Measurements from ENCODE around the gene BMP2K. TPM values are rescaled to one million over a fixed set of nuclear protein-coding genes. Genes with fewer than 3 reads are reported as not detected.
A peak's percentile ranks its signal among the peaks of the same experiment; 100 is the strongest.

The BMP2K gene
- total RNA-seq, 2 experiments from 2014 or later, result 43.4 to 61.1 TPM

- intact Hi-C loops (cut with micrococcal nuclease; ENCODE audit: unreplicated experiment), result no loop called here
- Histone ChIP-seq H3K36me3 (ENCODE audit: insufficient read depth, low read length) (no peaks in the 10 kb centered on the region; the same call in 1 of the 2 replicates), H3K4me2 (ENCODE audit: low read length) (peak overlapping the region; percentile 30), H2AFZ (ENCODE audit: low read length) (peak overlapping the region; percentile 56; the same call in 1 of the 2 replicates), H3K27ac (ENCODE audit: low read depth, low read length, poor library complexity, severe bottlenecking) (no peak overlapping the region), H3K4me3 (ENCODE audit: low read depth, low read length, poor library complexity, severe bottlenecking) (no peak overlapping the region), H3K4me1 (ENCODE audit: insufficient read depth, low read length, poor library complexity, severe bottlenecking) (peaks cover 43% of the 10 kb centered on the region), H4K20me1 (ENCODE audit: insufficient read depth, low read length) (no peaks in the 10 kb centered on the region), H3K79me2 (ENCODE audit: insufficient read depth, low read depth, low read length) (no peaks in the 10 kb centered on the region), H3K9me2 (ENCODE audit: insufficient read depth, low read length) (no peaks in the 10 kb centered on the region), H3K9me3 (ENCODE audit: low read length) (no peaks in the 10 kb centered on the region; the same call in 1 of the 2 replicates)
- ChIA-PET CTCF (ENCODE audit: unreplicated experiment) (no interaction called here), POLR2A (interaction anchor here (0.7 to 3.9 kb wide), 5 partner anchors 11 to 98 kb away, joined by 3 to 24 read pairs (median 3); no protein-coding TSS in a partner anchor)
- TF ChIP-seq CTCF (conservative IDR thresholded peaks at IDR 0.05; ENCODE audit: low read length) (no peak), EZH2phosphoT487 (IDR thresholded peaks at IDR 0.05; ENCODE audit: borderline replicate concordance, low read depth, low read length) (no peak)
- no TSS peak for BruUV-seq (replicated peaks)
- DNase-seq (ENCODE audit: low spot score), result no peak
Measured at GRCh38 chr4:78756776-78757175, 19.4 kb upstream of the BMP2K start.

- Histone ChIP-seq H3K4me2 (ENCODE audit: low read length) (no peak overlapping the region), H3K9me2 (ENCODE audit: insufficient read depth, low read length) (no peaks in the 10 kb centered on the region), H3K4me1 (ENCODE audit: insufficient read depth, low read length, poor library complexity, severe bottlenecking) (peaks cover 35% of the 10 kb centered on the region), H2AFZ (ENCODE audit: low read length) (peak overlapping the region; percentile 56; the same call in 1 of the 2 replicates), H3K79me2 (ENCODE audit: insufficient read depth, low read depth, low read length) (no peaks in the 10 kb centered on the region), H3K9me3 (ENCODE audit: low read length) (no peaks in the 10 kb centered on the region; the same call in 1 of the 2 replicates), H3K36me3 (ENCODE audit: insufficient read depth, low read length) (no peaks in the 10 kb centered on the region; the same call in 1 of the 2 replicates), H3K4me3 (ENCODE audit: low read depth, low read length, poor library complexity, severe bottlenecking) (no peak overlapping the region), H4K20me1 (ENCODE audit: insufficient read depth, low read length) (no peaks in the 10 kb centered on the region), H3K27ac (ENCODE audit: low read depth, low read length, poor library complexity, severe bottlenecking) (no peak overlapping the region)
- POLR2A ChIA-PET, result interaction anchor here (1.0 to 3.9 kb wide), 2 partner anchors 10 to 60 kb away, joined by 3 to 24 read pairs; no protein-coding TSS in a partner anchor
- intact Hi-C loops (cut with micrococcal nuclease; ENCODE audit: unreplicated experiment), result no loop called here
- BruUV-seq (replicated peaks), result no TSS peak
- DNase-seq (ENCODE audit: low spot score), result no peak
- no peak for TF ChIP-seq EZH2phosphoT487 (IDR thresholded peaks at IDR 0.05; ENCODE audit: borderline replicate concordance, low read depth, low read length)
- TF ChIP-seq CTCF (conservative IDR thresholded peaks at IDR 0.05; ENCODE audit: low read length), result no peak
- CTCF ChIA-PET (ENCODE audit: unreplicated experiment), result no interaction called here
Measured at GRCh38 chr4:78757574-78757973, 18.6 kb upstream of the BMP2K start.

DNA sequence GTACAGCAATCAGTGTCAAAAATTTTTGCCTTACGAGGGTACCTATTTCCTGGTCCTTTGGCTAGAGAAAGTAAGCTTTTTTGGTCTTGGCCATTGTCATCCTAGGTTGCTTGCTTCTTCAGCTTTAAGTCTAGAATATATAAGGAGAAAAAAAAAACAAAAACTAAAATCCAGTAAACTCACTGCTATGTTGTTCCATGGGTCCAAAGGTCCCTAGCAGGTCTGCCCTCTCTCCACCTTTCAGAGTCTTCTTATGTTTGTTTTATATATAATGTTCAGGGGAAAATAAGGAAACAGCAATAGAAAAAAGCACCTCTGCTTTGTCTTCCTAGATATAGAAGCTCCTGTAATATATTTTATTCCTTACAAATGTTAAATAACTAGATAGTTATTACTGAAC is 18.1 kb upstream of the BMP2K start:
- Histone ChIP-seq H3K9me2 (ENCODE audit: insufficient read depth, low read length) (no peaks in the 10 kb centered on the region), H3K4me2 (ENCODE audit: low read length) (no peak overlapping the region), H3K4me3 (ENCODE audit: low read depth, low read length, poor library complexity, severe bottlenecking) (no peak overlapping the region), H3K36me3 (ENCODE audit: insufficient read depth, low read length) (no peaks in the 10 kb centered on the region), H3K4me1 (ENCODE audit: insufficient read depth, low read length, poor library complexity, severe bottlenecking) (peaks cover 30% of the 10 kb centered on the region), H3K27ac (ENCODE audit: low read depth, low read length, poor library complexity, severe bottlenecking) (no peak overlapping the region), H3K79me2 (ENCODE audit: insufficient read depth, low read depth, low read length) (no peaks in the 10 kb centered on the region), H3K9me3 (ENCODE audit: low read length) (no peaks in the 10 kb centered on the region; the same call in 1 of the 2 replicates), H4K20me1 (ENCODE audit: insufficient read depth, low read length) (no peaks in the 10 kb centered on the region), H2AFZ (ENCODE audit: low read length) (peak overlapping the region; percentile 56; the same call in 1 of the 2 replicates)
- ChIA-PET CTCF (ENCODE audit: unreplicated experiment) (no interaction called here), POLR2A (interaction anchor here (0.6 to 3.9 kb wide), 5 partner anchors 9 to 867 kb away, joined by 3 to 24 read pairs (median 3); no protein-coding TSS in a partner anchor)
- TF ChIP-seq EZH2phosphoT487 (IDR thresholded peaks at IDR 0.05; ENCODE audit: borderline replicate concordance, low read depth, low read length) (no peak), CTCF (conservative IDR thresholded peaks at IDR 0.05; ENCODE audit: low read length) (no peak)
- intact Hi-C loops (cut with micrococcal nuclease; ENCODE audit: unreplicated experiment), result no loop called here
- DNase-seq (ENCODE audit: low spot score), result no peak
- BruUV-seq (replicated peaks), result no TSS peak
